GM21515 (cell line): Measurements from ENCODE around the gene STC2.
"Not testable (repeated sequence)": the region's sequence is repeated elsewhere in the genome, so short reads cannot be mapped to it uniquely, and the experiment has no call there.

Experiments
- ATAC-seq: cut with Tn5 transposase; IDR thresholded peaks from one replicate; pipeline ENCODE4 v1.9.1; 2021; ENCODE audit not compliant: unreplicated experiment

Gene STC2

DNA sequence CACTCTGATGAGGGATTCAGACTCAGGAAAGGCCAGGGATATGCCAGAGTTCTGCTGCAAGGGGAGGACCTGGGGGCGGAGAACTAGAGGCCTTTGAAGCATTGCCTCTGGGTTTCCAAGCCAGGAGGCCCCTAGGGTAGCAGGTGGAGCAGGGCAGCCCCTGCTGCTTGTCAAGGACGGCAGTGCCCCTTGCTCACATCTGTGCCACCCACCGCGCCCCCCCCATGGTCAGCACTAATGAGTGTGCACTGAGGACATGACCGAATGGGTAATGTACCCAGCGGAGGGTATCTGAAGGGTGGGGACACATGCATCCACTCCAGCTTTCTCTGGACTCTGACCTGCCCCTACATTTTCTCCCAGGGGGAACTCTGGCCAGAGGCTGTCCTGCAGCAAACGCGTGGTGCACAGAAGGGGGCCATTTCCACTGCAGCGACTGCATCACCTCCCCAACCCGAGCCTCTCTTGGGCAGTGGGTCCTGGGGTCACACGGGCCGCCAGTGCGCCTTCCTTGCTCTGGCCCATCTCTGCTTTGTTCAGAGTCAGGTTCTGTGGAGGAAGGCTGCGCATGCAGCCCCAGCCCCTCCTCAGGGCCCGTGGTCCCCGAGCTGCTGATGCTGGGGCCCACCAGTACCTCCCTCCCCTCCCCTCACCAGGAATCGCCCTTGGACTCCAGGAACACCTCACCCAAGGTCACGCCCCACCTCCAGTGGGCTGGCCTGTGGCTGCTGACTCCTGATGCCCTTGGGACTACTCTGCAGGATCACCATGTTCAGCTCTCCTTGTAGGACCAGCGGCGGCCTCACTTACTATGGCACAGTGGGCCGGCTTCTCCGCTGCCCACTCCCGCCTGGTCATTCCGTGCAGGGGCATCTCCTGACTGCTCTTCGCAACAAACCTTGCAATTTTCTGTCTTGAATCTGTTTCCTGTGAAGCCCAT is 31.2 kb downstream of the STC2 start:
- ATAC-seq: no peak

GRCh38 chr5:173295796-173296195 is 32.4 kb downstream of the STC2 start:
- no peak for ATAC-seq

GRCh38 chr5:173294673-173295320 is 33.4 kb downstream of the STC2 start:
- ATAC-seq: no peak

DNA sequence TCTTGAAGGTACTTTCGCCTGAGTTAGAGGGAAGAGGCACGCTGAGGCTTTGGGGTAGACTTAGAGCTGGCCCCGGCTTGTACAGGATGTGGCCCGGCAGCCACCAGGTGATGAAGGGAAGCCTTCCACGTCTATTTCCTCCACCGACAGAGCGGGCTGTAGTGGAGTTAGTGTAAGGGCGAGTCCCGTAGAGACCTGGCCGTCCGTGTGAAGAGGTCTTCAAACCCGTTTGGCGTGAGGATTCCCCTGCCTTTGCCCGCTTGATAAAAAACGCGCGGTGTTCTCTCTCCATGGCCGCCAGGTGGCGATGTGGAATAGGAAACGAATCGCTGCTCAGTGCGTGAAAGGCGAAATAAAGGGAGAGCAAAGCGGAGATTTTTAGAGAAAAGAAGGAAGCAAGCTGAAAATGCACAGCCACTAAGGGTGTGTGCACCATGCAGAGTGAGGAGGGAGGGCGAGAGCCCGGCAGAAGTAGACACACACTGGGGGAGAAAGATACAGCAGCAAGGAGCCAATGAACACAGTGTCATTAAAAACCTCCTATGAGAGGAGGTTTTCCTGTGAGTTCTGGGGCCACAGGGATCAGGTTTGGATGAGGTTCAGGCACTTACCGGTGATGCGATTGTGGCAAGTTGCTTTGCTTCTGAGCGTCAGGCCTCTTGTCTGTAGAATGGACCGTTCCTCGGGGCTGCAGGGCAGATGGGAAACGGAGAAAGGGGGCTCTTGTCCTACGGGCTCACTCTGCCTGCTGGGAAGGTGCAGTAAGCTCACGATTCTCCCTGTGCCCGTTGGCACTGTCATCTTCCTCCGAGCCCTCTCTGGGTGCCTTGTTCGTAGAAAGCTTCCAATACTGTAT is 34.2 kb downstream of the STC2 start:
- peak; percentile 66 for ATAC-seq

GRCh38 chr5:173291722-173292658 is 36.2 kb downstream of the STC2 start:
- peak; percentile 48 for ATAC-seq

- no peak for ATAC-seq
These were observed 37.6 kb downstream of the STC2 start for GRCh38 chr5:173290477-173291131.

DNA sequence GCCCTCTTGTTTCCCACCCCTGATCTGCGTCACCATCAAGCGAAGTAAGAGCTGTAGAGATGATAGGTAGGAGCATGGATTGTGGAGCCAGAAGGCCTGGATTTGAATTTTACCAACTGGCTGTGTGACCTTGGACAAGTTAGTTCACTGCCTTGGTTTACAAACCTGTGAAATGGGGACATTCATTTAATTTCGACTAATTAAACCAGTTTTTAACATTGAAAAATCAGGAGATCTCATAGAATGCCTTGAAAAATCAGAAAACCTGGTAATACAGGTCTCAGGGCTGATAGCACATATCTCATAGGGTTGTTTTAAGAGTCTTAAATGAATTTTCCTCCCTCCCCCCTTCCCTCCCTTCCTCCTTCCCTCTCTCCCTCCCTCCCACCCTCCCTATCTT is 38.8 kb downstream of the STC2 start:
- no peak for ATAC-seq

DNA sequence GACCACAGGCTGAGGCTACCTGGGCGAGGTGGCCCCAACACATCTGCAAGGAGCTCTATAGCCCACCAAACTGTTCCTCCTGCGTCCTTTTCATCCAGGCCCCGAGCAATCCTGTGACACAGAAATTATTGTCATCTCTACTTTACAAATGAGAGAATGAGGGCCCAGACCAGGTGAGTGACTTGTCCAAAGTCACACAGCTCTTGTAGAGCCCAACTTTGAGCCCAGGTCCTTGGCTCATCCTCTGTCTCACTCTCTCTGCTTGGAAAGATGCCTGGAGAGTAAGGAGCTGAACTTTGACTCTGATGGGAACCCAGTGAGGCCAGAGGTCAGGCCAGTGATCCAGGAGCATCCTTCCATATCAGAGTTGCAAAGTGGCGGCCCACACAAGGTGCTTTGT is 39.6 kb downstream of the STC2 start:
- ATAC-seq: no peak

DNA sequence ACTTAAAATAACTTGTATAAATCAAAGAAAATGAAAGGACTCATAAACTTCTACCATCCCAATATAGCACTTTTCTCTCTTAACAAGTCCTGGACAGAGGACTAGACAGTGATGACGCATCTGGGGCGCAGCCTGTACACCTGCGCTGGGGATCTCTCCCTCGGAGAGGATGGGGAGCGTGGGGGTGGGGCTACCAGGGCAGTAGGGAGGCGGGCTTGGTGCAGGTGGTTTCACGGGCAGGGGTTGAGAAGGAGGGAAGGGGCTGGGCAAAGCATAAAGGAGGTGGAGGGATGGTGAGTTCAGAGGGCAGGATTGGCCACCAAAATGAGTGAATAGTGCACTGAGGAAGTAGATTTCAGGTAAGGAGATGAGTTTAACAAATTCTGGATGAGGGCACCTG is 41.1 kb downstream of the STC2 start:
- no peak for ATAC-seq

- not testable (repeated sequence) for ATAC-seq
These were observed 43.8 kb downstream of the STC2 start for GRCh38 chr5:173284343-173284958.

GRCh38 chr5:173283318-173284288 is 44.6 kb downstream of the STC2 start:
- ATAC-seq: peak; percentile 92

DNA sequence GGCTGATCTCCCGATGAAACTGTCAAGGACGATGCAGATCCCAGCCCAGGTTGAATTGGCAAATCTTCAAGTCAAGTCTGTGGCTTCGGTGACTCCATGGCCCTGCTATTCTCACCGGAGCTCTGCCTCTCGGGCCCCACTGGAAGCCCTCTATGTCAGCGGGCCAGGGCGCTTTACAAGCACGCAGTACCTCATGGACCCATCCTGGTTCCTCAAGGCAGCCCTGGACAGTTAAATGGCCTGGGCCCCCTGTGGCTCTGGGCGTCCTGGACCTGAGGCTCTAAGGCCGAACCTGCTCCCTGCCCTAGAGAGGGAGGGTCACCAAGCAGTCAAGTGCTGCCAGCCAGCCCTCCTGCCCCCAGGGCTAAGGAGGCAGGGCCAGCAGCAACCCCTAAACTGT is 45.3 kb downstream of the STC2 start:
- no peak for ATAC-seq

GRCh38 chr5:173281910-173282309 is 46.3 kb downstream of the STC2 start:
- no peak for ATAC-seq

DNA sequence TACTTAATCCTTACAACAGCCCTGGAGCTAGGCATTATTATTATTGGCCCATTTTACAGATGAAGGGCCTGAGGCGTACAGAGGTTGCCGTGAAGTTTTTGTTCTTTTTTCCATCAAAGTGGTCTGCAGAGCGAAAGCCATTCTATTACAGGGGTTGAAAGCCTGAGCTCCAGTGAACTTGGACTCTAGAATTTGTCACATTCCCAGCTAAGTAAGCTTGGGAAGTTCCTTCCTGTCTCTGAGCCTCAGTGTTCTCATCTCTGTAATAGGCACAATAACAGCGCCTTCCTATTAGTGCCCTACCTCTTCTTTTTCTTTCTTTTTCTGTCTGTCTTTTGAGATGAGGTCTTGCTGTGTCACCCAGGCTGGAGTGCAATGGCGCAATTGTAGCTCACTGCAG is 49.0 kb downstream of the STC2 start:
- ATAC-seq: no peak

- ATAC-seq: no peak
These were observed 49.6 kb downstream of the STC2 start for GRCh38 chr5:173278641-173279040.

DNA sequence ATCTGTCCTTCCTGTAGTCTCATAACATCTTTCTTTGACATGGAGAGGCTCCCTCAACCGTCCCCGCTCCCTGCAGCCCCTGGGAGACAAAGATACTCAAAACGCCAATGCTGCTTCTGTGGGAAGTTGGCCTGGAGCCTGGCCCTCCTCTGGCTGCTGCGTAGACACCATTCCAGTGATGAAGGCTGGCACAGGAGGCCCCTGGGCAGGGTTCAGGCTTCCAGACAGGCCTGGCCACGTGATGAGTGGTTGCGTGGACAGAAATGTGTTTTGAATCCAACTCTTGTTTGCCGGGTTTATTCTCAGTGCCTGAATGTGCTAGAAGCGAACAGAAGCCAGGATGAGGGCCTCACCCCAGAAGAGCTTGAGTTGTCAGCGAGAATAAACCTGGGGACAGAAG is 50.0 kb downstream of the STC2 start:
- ATAC-seq: no peak

GRCh38 chr5:173274771-173275170 is 53.4 kb downstream of the STC2 start:
- no peak for ATAC-seq

DNA sequence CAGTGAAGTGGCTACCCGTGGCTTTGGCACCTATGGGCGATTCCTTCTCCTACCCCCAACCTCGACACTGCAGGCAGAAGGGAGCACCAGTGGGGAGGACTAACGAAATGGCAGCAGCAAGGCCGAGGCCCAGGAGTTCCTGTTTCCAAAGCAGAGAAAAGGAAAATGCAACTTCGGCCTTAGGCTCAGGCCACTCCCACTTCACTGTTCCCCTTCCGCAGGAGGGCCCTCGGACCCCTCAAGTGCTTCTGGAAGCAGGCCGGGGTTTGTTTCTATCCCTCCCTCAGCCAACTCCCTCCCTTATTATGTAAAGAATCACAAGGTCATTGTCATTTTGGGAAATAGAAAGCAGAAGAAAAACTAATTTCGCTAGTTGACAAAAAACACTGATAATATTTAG is 56.8 kb downstream of the STC2 start:
- no peak for ATAC-seq
